Measurements from ENCODE around the gene GPR78.

GPR78 gene

DNA sequence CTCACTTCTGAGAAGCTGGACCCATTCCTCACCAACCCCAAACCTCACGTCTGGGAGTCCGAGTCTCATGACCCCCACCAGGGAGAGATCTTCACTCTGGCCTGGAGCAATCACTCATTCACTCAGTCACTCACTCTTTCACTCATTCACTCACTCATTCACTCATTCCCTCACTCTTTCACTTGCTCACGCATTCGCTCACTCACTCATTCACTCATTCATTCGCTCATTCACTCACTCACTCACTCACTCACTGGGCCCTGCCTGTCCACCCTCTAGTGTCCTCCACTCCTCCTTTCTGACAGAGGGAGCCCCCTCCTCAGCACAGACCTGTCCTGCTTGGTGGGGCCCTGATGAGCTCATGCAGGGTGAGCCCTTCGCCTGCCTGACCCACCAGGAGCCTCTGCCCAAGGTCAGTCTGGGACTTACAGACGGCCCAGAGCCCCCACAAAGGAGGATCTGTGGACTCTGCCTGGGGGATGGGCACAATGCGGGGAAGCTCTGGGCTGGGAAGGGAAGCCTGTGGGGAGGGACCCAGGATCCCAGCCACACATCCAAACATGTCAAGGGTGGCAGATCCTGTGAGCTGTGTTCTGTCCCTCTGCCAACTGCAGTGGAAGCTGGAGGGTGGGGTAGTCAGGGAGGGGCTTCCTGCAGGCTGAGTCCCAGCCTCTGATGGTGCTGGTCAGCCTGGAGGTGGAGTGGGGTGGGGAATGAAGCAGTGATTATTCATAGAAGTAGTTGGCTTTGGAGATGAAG is 30.8 kb downstream of the GPR78 start:
- H3K79me2 ChIP-seq (ENCODE audit: low read length), result no peaks in the 10 kb centered on the region
- no peaks in the 10 kb centered on the region for H4K20me1 ChIP-seq (ENCODE audit: insufficient read depth, low read length)
- peaks cover 88% of the 10 kb centered on the region for H3K27me3 ChIP-seq (replicated peaks; ENCODE audit: insufficient read depth, low read length)
- DNase-seq, result no peak
- no peak overlapping the region for H3K4me3 ChIP-seq (ENCODE audit: low read length)
- no peak overlapping the region for H3K27ac ChIP-seq (ENCODE audit: low read length)
- H3K36me3 ChIP-seq (replicated peaks; ENCODE audit: insufficient read depth, low read length), result no peaks in the 10 kb centered on the region
- H3K4me1 ChIP-seq (ENCODE audit: low read length), result no peaks in the 10 kb centered on the region
- no peak overlapping the region for H3K9ac ChIP-seq (ENCODE audit: low read length)
- H3K9me3 ChIP-seq (replicated peaks; ENCODE audit: insufficient read depth, low read length), result no peaks in the 10 kb centered on the region
- no peak overlapping the region for H3K4me2 ChIP-seq (ENCODE audit: low read depth, low read length)
- TF ChIP-seq, protein P1, sequence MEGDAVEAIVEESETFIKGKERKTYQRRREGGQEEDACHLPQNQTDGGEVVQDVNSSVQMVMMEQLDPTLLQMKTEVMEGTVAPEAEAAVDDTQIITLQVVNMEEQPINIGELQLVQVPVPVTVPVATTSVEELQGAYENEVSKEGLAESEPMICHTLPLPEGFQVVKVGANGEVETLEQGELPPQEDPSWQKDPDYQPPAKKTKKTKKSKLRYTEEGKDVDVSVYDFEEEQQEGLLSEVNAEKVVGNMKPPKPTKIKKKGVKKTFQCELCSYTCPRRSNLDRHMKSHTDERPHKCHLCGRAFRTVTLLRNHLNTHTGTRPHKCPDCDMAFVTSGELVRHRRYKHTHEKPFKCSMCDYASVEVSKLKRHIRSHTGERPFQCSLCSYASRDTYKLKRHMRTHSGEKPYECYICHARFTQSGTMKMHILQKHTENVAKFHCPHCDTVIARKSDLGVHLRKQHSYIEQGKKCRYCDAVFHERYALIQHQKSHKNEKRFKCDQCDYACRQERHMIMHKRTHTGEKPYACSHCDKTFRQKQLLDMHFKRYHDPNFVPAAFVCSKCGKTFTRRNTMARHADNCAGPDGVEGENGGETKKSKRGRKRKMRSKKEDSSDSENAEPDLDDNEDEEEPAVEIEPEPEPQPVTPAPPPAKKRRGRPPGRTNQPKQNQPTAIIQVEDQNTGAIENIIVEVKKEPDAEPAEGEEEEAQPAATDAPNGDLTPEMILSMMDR (IDR thresholded peaks at IDR 0.05; ENCODE audit: low read length), result no peak
- no peak for TF ChIP-seq EZH2 (optimal IDR thresholded peaks at IDR 0.05; ENCODE audit: low read depth, low read length)
- no peak for TF ChIP-seq EZH2phosphoT487 (IDR thresholded peaks at IDR 0.05; ENCODE audit: low read length)
- no peak overlapping the region for H2AFZ ChIP-seq (ENCODE audit: low read length)
- no peaks in the 10 kb centered on the region for H3F3A ChIP-seq (ENCODE audit: insufficient read depth, low read length)
- H3K9me2 ChIP-seq (replicated peaks; ENCODE audit: insufficient read depth, low read length), result no peaks in the 10 kb centered on the region

DNA sequence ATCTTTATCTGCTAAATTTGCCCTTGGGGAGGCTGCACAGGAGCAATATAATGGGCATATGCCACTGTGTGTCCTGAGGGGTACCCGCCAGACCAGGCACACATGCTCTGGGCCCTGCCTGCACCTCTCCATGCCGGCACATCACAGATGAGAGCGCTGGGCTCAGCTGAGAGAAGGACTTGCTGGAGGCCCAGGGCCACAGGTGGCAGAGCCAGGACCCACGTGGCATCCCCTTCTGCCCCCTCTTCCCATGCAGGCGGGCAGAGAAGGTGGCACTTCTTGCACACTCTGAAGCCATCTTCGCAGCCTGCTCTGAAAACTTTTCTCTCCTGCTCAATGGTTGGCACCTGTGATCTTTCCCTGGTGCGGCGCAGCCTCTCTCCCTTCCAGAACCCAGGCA is 32.5 kb downstream of the GPR78 start:
- TF ChIP-seq EZH2phosphoT487 (IDR thresholded peaks at IDR 0.05; ENCODE audit: low read length) (no peak), EZH2 (optimal IDR thresholded peaks at IDR 0.05; ENCODE audit: low read depth, low read length) (no peak)
- TF ChIP-seq, protein P1 (IDR thresholded peaks at IDR 0.05; ENCODE audit: low read length), result no peak
- Histone ChIP-seq H3K4me1 (ENCODE audit: low read length) (no peaks in the 10 kb centered on the region), H3F3A (ENCODE audit: insufficient read depth, low read length) (no peaks in the 10 kb centered on the region), H3K36me3 (replicated peaks; ENCODE audit: insufficient read depth, low read length) (no peaks in the 10 kb centered on the region), H3K9me3 (replicated peaks; ENCODE audit: insufficient read depth, low read length) (no peaks in the 10 kb centered on the region), H3K4me3 (ENCODE audit: low read length) (no peak overlapping the region), H3K9ac (ENCODE audit: low read length) (no peak overlapping the region), H3K27ac (ENCODE audit: low read length) (no peak overlapping the region), H3K27me3 (replicated peaks; ENCODE audit: insufficient read depth, low read length) (peaks cover 89% of the 10 kb centered on the region), H2AFZ (ENCODE audit: low read length) (no peak overlapping the region), H3K79me2 (ENCODE audit: low read length) (no peaks in the 10 kb centered on the region), H4K20me1 (ENCODE audit: insufficient read depth, low read length) (no peaks in the 10 kb centered on the region), H3K4me2 (ENCODE audit: low read depth, low read length) (no peak overlapping the region), H3K9me2 (replicated peaks; ENCODE audit: insufficient read depth, low read length) (no peaks in the 10 kb centered on the region)
- no peak for DNase-seq

DNA sequence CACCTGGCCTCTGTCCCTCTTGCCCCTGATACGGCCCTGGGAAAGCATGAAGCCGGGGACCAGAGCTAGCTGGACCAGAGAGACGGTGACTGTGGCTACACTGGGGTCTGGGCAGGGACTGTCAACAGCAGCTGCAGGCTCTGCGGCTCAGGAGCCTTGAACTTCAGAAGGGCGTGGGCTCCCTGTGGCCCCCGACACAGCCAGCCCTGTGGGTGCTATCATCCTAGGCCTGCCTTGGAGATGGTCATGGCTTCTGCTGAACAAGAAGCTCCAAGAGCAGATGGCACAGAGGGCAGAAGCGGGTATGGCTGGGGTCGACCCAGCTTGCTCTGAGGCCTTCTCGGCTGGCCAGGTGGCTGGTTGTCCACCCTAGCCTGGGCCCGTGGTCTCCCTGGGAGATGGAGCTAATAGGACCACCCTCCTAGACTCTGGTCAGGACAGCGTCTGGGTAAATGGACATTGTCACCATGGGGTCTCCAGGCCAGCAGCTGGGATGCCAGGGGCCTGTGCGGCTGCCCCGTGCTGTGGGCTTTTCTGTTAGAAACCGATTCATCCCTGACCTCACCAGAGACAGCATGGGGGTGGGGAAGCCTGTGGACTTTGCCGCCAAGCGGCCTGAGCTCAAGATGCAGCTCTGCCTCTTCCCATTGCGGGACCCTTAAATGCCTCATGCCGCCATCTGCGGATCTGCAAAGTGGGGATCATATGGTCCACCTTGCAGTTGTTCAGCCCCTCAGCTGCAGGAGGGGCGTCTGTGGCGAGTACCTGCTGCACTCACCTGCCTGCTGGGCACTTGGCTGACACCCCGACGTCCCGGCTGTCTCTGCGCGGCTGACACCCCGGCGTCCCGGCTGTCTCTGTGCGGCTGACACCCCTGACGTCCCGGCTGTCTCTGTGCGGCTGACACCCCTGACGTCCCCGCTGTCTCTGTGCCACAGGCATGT is 33.5 kb downstream of the GPR78 start:
- H3K27ac ChIP-seq (ENCODE audit: low read length), result no peak overlapping the region
- no peak overlapping the region for H3K4me2 ChIP-seq (ENCODE audit: low read depth, low read length)
- H3K9ac ChIP-seq (ENCODE audit: low read length), result no peak overlapping the region
- H2AFZ ChIP-seq (ENCODE audit: low read length), result no peak overlapping the region
- no peak overlapping the region for H3K4me3 ChIP-seq (ENCODE audit: low read length)
- H3F3A ChIP-seq (ENCODE audit: insufficient read depth, low read length), result no peaks in the 10 kb centered on the region
- no peaks in the 10 kb centered on the region for H4K20me1 ChIP-seq (ENCODE audit: insufficient read depth, low read length)
- H3K27me3 ChIP-seq (replicated peaks; ENCODE audit: insufficient read depth, low read length), result peaks cover 93% of the 10 kb centered on the region
- no peak for TF ChIP-seq EZH2 (optimal IDR thresholded peaks at IDR 0.05; ENCODE audit: low read depth, low read length)
- no peak for TF ChIP-seq EZH2phosphoT487 (IDR thresholded peaks at IDR 0.05; ENCODE audit: low read length)
- TF ChIP-seq, protein P1 (IDR thresholded peaks at IDR 0.05; ENCODE audit: low read length), result no peak
- no peaks in the 10 kb centered on the region for H3K9me3 ChIP-seq (replicated peaks; ENCODE audit: insufficient read depth, low read length)
- no peaks in the 10 kb centered on the region for H3K9me2 ChIP-seq (replicated peaks; ENCODE audit: insufficient read depth, low read length)
- no peaks in the 10 kb centered on the region for H3K79me2 ChIP-seq (ENCODE audit: low read length)
- H3K36me3 ChIP-seq (replicated peaks; ENCODE audit: insufficient read depth, low read length), result no peaks in the 10 kb centered on the region
- DNase-seq, result no peak
- no peaks in the 10 kb centered on the region for H3K4me1 ChIP-seq (ENCODE audit: low read length)

Measured in MM.1S (cell line).